Liver (tissue), 3 donors: ENCODE measurements around the gene ACOT2.
A peak's percentile ranks its signal among the peaks of the same experiment; 100 is the strongest.
"Not testable (repeated sequence)": the region's sequence is repeated elsewhere in the genome, so short reads cannot be mapped to it uniquely, and the experiment has no call there.

Experiments
- CTCF ChIP-seq: fragments of 150-350 bp; IDR thresholded peaks from 2 replicates; pipeline ENCODE4 v1.5.1; 2017; ENCODE audit warnings: improper control_type of control experiment, low read depth, low read length; ENCODE audit not compliant: missing input control
- FOXA1 ChIP-seq: IDR thresholded peaks from 2 replicates; pipeline ENCODE4 v1.6.1; 2016; ENCODE audit warnings: antibody characterized with exemption
- JUND ChIP-seq, 2 donors: IDR thresholded peaks; 2 replicates each; pipeline ENCODE4 v1.6.1; 2016; ENCODE audit warnings: antibody characterized with exemption in 2 of 2
- MAX ChIP-seq: IDR thresholded peaks from 2 replicates; pipeline ENCODE4 v1.6.1; 2016; ENCODE audit warnings: antibody characterized with exemption
- RAD21 ChIP-seq, 2 donors: IDR thresholded peaks; 2 replicates each; pipeline ENCODE4 v1.6.1; 2016; ENCODE audit warnings: antibody characterized with exemption in 2 of 2, mild to moderate bottlenecking in 2 of 2
- RXRA ChIP-seq, 2 donors: IDR thresholded peaks; 2 replicates each; pipeline ENCODE4 v1.6.1; 2017 to 2018; ENCODE audit warnings: antibody characterized with exemption in 2 of 2, mild to moderate bottlenecking in 1 of 2
- SP1 ChIP-seq: IDR thresholded peaks from 2 replicates; pipeline ENCODE4 v1.6.1; 2018; ENCODE audit warnings: antibody characterized with exemption, mild to moderate bottlenecking
- TAF1 ChIP-seq: conservative IDR thresholded peaks from 2 replicates; pipeline ENCODE4 v1.6.1; 2016; ENCODE audit warnings: antibody characterized with exemption, mild to moderate bottlenecking
- ZBTB33 ChIP-seq: IDR thresholded peaks from 2 replicates; pipeline ENCODE4 v1.6.1; 2016; ENCODE audit warnings: antibody characterized with exemption
- donor health status: healthy.
- donor health status: healthy.

GRCh38 chr14:73568886-73569184, 178 bp upstream of the ACOT2 start:
- not testable (repeated sequence) for TF ChIP-seq RXRA (IDR thresholded peaks at IDR 0.05); CTCF; ZBTB33; FOXA1; SP1
- peak; percentile 56 for TF ChIP-seq MAX
- TF ChIP-seq JUND (IDR thresholded peaks at IDR 0.05): peak in 1 of 2 donors; percentile 34
- peak in 1 of 2 donors; percentile 51 for TF ChIP-seq RAD21 (IDR thresholded peaks at IDR 0.05)
- peak; percentile 97 for TF ChIP-seq TAF1
